Measurements from ENCODE around the gene RBM12. TPM values are rescaled to one million over a fixed set of nuclear protein-coding genes. Genes with fewer than 3 reads are reported as not detected.

Gene RBM12
- total and polyA plus RNA-seq, 2 donors (not counting 3 experiments of a cell fraction or from before 2014, with no cell fraction given) = 98.0 to 121 TPM

DNA sequence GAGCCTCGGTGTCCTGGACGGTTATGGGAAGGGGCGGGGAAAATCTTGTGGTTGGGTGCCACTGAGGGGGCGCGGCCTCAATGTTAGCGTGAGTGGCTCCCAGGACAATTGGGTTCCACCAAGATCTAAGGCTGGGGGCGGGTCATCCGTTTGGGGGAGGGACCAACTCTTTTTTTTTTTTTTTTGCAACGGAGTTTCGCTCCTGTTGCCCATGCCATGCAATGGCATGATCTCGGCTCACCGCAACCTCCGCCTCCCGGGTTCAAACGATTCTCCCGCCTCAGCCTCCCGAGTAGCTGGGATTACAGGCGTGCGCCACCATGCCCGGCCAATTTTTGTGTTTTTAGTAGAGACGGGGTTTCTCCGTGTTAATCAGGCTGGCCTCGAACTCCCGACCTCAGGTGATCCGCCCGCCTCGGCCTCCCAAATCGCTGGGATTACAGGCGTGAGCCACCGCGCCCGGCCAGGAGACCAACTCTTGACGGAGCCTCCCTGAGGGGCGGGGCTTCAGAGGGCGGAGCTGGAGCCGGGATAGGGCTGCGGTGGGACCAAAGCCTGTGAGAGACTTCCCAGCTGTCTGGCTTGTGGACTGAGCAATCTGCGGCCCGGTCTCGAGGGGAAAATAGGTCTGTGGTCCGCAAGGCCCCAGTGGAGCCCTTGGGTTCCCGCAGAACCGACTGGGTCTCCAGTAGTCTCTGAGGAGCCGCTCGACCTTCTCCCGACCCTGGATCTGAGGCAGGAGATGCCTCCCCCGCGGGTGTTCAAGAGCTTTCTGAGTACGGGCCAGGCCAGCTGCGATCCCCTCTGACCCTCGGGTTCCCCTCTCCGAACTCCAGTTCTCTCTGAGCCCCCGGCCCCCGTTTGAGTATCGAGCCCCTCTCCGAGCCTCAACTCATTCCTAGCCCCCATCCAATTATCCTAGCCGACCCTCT lies 48.0 kb downstream of the RBM12 start:
- Histone ChIP-seq H3K27ac (ENCODE audit: insufficient read depth, low read depth, low read length) (peak overlapping the region; percentile 81), H3K4me2 (ENCODE audit: insufficient read depth, low read length) (peak overlapping the region; percentile 51), H2AFZ (ENCODE audit: low read depth, low read length) (peak overlapping the region; percentile 77), H3K79me2 (ENCODE audit: control insufficient read depth, insufficient read depth, low read length) (no peaks in the 10 kb centered on the region), H3K9ac (replicated peaks; ENCODE audit: extremely low read depth, insufficient read depth, low read length) (peak overlapping the region; percentile 59), H3K4me3 (replicated peaks in 1 of 3; ENCODE audit: insufficient read depth in 1 of 3, low read depth in 1 of 3, low read length in 3 of 3) (peak overlapping the region; percentile 30 to 56 (median 37)), H3K36me3 (ENCODE audit: control insufficient read depth in 2 of 2, extremely low read depth in 1 of 2, insufficient read depth in 2 of 2, low read length in 2 of 2) (peaks cover 0 to 2% of the 10 kb centered on the region in 2 experiments), H3K4me1 (ENCODE audit: control insufficient read depth, extremely low read depth, insufficient read depth, low read length) (peaks cover 25% of the 10 kb centered on the region), H3K27me3 (ENCODE audit: control insufficient read depth in 2 of 2, insufficient read depth in 2 of 2, low read length in 2 of 2) (no peaks in the 10 kb centered on the region), H4K20me1 (replicated peaks; ENCODE audit: control insufficient read depth, extremely low read depth, insufficient read depth, low read length) (no peaks in the 10 kb centered on the region), H3K9me3 (replicated peaks; ENCODE audit: control insufficient read depth, insufficient read depth, low read length) (no peaks in the 10 kb centered on the region), H3K9me1 (replicated peaks; ENCODE audit: control insufficient read depth, extremely low read depth, insufficient read depth, low read length) (no peaks in the 10 kb centered on the region)
- peak; percentile 100 for DNase-seq (ENCODE audit: low read depth, low spot score)
- dilution Hi-C loops (cut with MboI; ENCODE audit: extremely low pct_ligation_motif_present, low sequenced_read_pairs) = no loop called here
- TSS peak; percentile 85 for BruUV-seq (replicated peaks)
- intact Hi-C loops (cut with micrococcal nuclease) = loop anchor here (1.0 to 10.0 kb wide), 7 partner anchors 16 to 444 kb away; partner anchors contain the start of genes CPNE1, ERGIC3, PROCR and RBM12
- TF ChIP-seq GATA2 (IDR thresholded peaks at IDR 0.05; ENCODE audit: insufficient read depth, insufficient read length, low read depth, low read length) = no peak
- TF ChIP-seq POLR2A (IDR thresholded peaks at IDR 0.05; ENCODE audit: low read depth, low read length) = peak; percentile 59
- peak; percentile 12 for TF ChIP-seq POLR2AphosphoS5 (IDR thresholded peaks at IDR 0.05; ENCODE audit: insufficient read depth, low read depth, low read length)
- no peak for TF ChIP-seq JUN (IDR thresholded peaks at IDR 0.05; ENCODE audit: borderline replicate concordance, insufficient read depth, insufficient read length, low read depth)
- peak; percentile 100 for FAIRE-seq
- ChIA-PET POLR2A (interaction anchor here (0.8 to 1.8 kb wide), 3 partner anchors 21 to 161 kb away, joined by 3 to 5 read pairs (median 5); partner anchors contain the start of genes CEP250 and RBM39), CTCF (interaction anchor here (0.7 to 5.5 kb wide), 11 partner anchors 11 to 154 kb away, joined by 3 to 28 read pairs (median 4); partner anchors contain the start of genes CPNE1, ERGIC3, RBM12 and RBM39)

All from endothelial cell of umbilical vein (primary cell).